WTC11 (cell line): ENCODE measurements around the gene SCUBE1.

ENCODE experiments used
- CBFB ChIP-seq: sonication (generic); formaldehyde crosslinking; IDR thresholded peaks from 2 replicates; pipeline ENCODE4 v1.8.1; 2022; ENCODE audit warnings: mild to moderate bottlenecking, low read depth, missing genetic modification reagents
- CREM ChIP-seq: sonication (generic); formaldehyde crosslinking; IDR thresholded peaks from 2 replicates; pipeline ENCODE4 v1.8.1; 2022; ENCODE audit warnings: mild to moderate bottlenecking, missing genetic modification reagents, moderate library complexity
- ESRRA ChIP-seq: sonication (generic); formaldehyde crosslinking; IDR thresholded peaks from 2 replicates; pipeline ENCODE4 v1.8.1; 2022; ENCODE audit warnings: mild to moderate bottlenecking, missing genetic modification reagents, borderline replicate concordance
- GABPB1 ChIP-seq: sonication (generic); formaldehyde crosslinking; IDR thresholded peaks from 2 replicates; pipeline ENCODE4 v1.8.1; 2023; ENCODE audit warnings: mild to moderate bottlenecking, missing genetic modification reagents
- JUN ChIP-seq: sonication (generic); formaldehyde crosslinking; IDR thresholded peaks from 2 replicates; pipeline ENCODE4 v1.8.0; 2023; ENCODE audit warnings: mild to moderate bottlenecking, missing genetic modification reagents
- NR3C1 ChIP-seq: sonication (generic); formaldehyde crosslinking; conservative IDR thresholded peaks from 2 replicates; pipeline ENCODE4 v1.8.1; 2023; ENCODE audit warnings: low read depth, mild to moderate bottlenecking, missing genetic modification reagents
- RELA ChIP-seq: sonication (generic); formaldehyde crosslinking; IDR thresholded peaks from 2 replicates; pipeline ENCODE4 v1.8.1; 2022; ENCODE audit warnings: missing genetic modification reagents, mild to moderate bottlenecking, borderline replicate concordance
- TEAD4 ChIP-seq: sonication (generic); formaldehyde crosslinking; IDR thresholded peaks from 2 replicates; pipeline ENCODE4 v1.8.0; 2022; ENCODE audit warnings: mild to moderate bottlenecking, missing genetic modification reagents
- ZNF317 ChIP-seq: sonication (generic); formaldehyde crosslinking; IDR thresholded peaks from 2 replicates; pipeline ENCODE4 v1.8.1; 2023; ENCODE audit warnings: low read depth, mild to moderate bottlenecking, moderate library complexity, missing genetic modification reagents, borderline replicate concordance
- TF ChIP-seq, protein P1 (sequence below): fragments of 200-600 bp; IDR thresholded peaks from 2 replicates; pipeline ENCODE4 v1.8.0; 2022; ENCODE audit warnings: antibody characterized with exemption
- TF ChIP-seq, protein P2 (sequence below): sonication (generic); formaldehyde crosslinking; IDR thresholded peaks from 2 replicates; pipeline ENCODE4 v1.8.1; 2023; ENCODE audit warnings: mild to moderate bottlenecking, moderate library complexity, missing genetic modification reagents
- TF ChIP-seq, protein P3 (sequence below): sonication (generic); formaldehyde crosslinking; IDR thresholded peaks from 2 replicates; pipeline ENCODE4 v1.8.1; 2022; ENCODE audit warnings: low read depth, mild to moderate bottlenecking, moderate library complexity, missing genetic modification reagents, borderline replicate concordance
- TF ChIP-seq, protein P4 (sequence below): sonication (generic); formaldehyde crosslinking; IDR thresholded peaks from 2 replicates; pipeline ENCODE4 v1.8.1; 2023; ENCODE audit warnings: mild to moderate bottlenecking, missing genetic modification reagents, borderline replicate concordance
- TF ChIP-seq, protein P5 (sequence below): sonication (generic); formaldehyde crosslinking; IDR thresholded peaks from 2 replicates; pipeline ENCODE4 v1.8.0; 2022; ENCODE audit warnings: mild to moderate bottlenecking, missing genetic modification reagents

DNA sequence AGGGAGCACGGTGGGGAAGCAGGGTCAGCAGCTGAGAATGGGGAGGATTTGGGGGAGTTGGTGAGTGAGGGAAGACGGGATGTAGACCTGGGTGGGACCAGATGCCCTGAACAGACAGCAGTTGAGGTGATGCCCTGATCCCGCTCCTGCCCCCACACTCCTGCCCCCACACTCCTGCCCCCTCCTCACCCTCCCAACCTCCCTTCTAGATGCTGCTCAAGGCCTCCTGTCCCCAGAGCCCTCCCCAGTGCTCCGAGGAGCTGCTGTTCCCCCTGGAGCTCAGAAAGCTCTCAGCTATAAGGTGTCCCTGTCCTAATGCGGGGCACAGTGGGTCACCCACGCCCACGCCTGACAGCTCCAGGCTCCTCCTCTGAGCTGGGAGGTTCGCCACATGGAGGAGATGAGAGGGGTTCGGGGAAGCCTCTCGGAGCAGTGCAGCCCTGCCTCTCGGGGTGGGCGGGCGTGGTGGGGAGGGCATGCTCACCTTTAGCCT lies 131.2 kb downstream of the SCUBE1 start:
- TF ChIP-seq, protein P1, sequence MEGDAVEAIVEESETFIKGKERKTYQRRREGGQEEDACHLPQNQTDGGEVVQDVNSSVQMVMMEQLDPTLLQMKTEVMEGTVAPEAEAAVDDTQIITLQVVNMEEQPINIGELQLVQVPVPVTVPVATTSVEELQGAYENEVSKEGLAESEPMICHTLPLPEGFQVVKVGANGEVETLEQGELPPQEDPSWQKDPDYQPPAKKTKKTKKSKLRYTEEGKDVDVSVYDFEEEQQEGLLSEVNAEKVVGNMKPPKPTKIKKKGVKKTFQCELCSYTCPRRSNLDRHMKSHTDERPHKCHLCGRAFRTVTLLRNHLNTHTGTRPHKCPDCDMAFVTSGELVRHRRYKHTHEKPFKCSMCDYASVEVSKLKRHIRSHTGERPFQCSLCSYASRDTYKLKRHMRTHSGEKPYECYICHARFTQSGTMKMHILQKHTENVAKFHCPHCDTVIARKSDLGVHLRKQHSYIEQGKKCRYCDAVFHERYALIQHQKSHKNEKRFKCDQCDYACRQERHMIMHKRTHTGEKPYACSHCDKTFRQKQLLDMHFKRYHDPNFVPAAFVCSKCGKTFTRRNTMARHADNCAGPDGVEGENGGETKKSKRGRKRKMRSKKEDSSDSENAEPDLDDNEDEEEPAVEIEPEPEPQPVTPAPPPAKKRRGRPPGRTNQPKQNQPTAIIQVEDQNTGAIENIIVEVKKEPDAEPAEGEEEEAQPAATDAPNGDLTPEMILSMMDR = no peak
- TF ChIP-seq CBFB (no peak), JUN (no peak), GABPB1 (CRISPR knock-in tag) (no peak), CREM (CRISPR knock-in tag) (no peak), RELA (no peak), NR3C1 (CRISPR knock-in tag) (no peak), ZNF317 (CRISPR knock-in tag) (no peak), TEAD4 (CRISPR knock-in tag) (no peak), ESRRA (CRISPR knock-in tag) (no peak)
- TF ChIP-seq, protein P2, sequence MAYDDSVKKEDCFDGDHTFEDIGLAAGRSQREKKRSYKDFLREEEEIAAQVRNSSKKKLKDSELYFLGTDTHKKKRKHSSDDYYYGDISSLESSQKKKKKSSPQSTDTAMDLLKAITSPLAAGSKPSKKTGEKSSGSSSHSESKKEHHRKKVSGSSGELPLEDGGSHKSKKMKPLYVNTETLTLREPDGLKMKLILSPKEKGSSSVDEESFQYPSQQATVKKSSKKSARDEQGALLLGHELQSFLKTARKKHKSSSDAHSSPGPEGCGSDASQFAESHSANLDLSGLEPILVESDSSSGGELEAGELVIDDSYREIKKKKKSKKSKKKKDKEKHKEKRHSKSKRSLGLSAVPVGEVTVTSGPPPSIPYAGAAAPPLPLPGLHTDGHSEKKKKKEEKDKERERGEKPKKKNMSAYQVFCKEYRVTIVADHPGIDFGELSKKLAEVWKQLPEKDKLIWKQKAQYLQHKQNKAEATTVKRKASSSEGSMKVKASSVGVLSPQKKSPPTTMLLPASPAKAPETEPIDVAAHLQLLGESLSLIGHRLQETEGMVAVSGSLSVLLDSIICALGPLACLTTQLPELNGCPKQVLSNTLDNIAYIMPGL (CRISPR knock-in tag) = no peak
- TF ChIP-seq, protein P3, sequence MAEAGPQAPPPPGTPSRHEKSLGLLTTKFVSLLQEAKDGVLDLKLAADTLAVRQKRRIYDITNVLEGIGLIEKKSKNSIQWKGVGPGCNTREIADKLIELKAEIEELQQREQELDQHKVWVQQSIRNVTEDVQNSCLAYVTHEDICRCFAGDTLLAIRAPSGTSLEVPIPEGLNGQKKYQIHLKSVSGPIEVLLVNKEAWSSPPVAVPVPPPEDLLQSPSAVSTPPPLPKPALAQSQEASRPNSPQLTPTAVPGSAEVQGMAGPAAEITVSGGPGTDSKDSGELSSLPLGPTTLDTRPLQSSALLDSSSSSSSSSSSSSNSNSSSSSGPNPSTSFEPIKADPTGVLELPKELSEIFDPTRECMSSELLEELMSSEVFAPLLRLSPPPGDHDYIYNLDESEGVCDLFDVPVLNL (CRISPR knock-in tag) = no peak
- TF ChIP-seq, protein P4, sequence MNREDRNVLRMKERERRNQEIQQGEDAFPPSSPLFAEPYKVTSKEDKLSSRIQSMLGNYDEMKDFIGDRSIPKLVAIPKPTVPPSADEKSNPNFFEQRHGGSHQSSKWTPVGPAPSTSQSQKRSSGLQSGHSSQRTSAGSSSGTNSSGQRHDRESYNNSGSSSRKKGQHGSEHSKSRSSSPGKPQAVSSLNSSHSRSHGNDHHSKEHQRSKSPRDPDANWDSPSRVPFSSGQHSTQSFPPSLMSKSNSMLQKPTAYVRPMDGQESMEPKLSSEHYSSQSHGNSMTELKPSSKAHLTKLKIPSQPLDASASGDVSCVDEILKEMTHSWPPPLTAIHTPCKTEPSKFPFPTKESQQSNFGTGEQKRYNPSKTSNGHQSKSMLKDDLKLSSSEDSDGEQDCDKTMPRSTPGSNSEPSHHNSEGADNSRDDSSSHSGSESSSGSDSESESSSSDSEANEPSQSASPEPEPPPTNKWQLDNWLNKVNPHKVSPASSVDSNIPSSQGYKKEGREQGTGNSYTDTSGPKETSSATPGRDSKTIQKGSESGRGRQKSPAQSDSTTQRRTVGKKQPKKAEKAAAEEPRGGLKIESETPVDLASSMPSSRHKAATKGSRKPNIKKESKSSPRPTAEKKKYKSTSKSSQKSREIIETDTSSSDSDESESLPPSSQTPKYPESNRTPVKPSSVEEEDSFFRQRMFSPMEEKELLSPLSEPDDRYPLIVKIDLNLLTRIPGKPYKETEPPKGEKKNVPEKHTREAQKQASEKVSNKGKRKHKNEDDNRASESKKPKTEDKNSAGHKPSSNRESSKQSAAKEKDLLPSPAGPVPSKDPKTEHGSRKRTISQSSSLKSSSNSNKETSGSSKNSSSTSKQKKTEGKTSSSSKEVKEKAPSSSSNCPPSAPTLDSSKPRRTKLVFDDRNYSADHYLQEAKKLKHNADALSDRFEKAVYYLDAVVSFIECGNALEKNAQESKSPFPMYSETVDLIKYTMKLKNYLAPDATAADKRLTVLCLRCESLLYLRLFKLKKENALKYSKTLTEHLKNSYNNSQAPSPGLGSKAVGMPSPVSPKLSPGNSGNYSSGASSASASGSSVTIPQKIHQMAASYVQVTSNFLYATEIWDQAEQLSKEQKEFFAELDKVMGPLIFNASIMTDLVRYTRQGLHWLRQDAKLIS (CRISPR knock-in tag) = no peak
- TF ChIP-seq, protein P5, sequence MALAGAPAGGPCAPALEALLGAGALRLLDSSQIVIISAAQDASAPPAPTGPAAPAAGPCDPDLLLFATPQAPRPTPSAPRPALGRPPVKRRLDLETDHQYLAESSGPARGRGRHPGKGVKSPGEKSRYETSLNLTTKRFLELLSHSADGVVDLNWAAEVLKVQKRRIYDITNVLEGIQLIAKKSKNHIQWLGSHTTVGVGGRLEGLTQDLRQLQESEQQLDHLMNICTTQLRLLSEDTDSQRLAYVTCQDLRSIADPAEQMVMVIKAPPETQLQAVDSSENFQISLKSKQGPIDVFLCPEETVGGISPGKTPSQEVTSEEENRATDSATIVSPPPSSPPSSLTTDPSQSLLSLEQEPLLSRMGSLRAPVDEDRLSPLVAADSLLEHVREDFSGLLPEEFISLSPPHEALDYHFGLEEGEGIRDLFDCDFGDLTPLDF (CRISPR knock-in tag) = no peak
